Mammary epithelial cell (primary cell): ENCODE results near the gene RECQL.

Experiments
- CTCF ChIP-seq, 2 donors: IDR thresholded peaks in 1 of 2; conservative IDR thresholded peaks in 1 of 2; 2 replicates each; pipeline ENCODE4 v1.5.1; 2011 to 2012; ENCODE audit warnings: inconsistent platforms in 2 of 2, low read length in 2 of 2, mild to moderate bottlenecking in 2 of 2, control low read depth in 1 of 2, low read depth in 1 of 2; ENCODE audit not compliant: insufficient read depth in 1 of 2; ENCODE audit errors: extremely low read depth in 1 of 2
- EZH2 ChIP-seq: IDR thresholded peaks from 2 replicates; pipeline ENCODE4 v1.6.1; 2012; ENCODE audit warnings: low read length, inconsistent platforms, borderline replicate concordance

GRCh38 chr12:21451529-21451928 lies 49.9 kb downstream of the RECQL start:
- TF ChIP-seq CTCF (conservative IDR thresholded peaks at IDR 0.05 in 1 of 2, IDR thresholded peaks at IDR 0.05 in 1 of 2; ENCODE audit: extremely low read depth in 1 of 2, insufficient read depth in 1 of 2, low read depth in 1 of 2, low read length in 2 of 2), result no peak
- TF ChIP-seq EZH2, result no peak
